COLO668 (cell line): ENCODE data around the gene NUDT8.
A peak's percentile ranks its signal among the peaks of the same experiment; 100 is the strongest.
"Not testable (repeated sequence)": the region's sequence is repeated elsewhere in the genome, so short reads cannot be mapped to it uniquely, and the experiment has no call there.

Experiments used
- DNase-seq: peaks from one replicate; lab custom pipeline; 2025; ENCODE audit not compliant: unreplicated experiment; lab: John Stamatoyannopoulos, UW

Gene NUDT8

DNA sequence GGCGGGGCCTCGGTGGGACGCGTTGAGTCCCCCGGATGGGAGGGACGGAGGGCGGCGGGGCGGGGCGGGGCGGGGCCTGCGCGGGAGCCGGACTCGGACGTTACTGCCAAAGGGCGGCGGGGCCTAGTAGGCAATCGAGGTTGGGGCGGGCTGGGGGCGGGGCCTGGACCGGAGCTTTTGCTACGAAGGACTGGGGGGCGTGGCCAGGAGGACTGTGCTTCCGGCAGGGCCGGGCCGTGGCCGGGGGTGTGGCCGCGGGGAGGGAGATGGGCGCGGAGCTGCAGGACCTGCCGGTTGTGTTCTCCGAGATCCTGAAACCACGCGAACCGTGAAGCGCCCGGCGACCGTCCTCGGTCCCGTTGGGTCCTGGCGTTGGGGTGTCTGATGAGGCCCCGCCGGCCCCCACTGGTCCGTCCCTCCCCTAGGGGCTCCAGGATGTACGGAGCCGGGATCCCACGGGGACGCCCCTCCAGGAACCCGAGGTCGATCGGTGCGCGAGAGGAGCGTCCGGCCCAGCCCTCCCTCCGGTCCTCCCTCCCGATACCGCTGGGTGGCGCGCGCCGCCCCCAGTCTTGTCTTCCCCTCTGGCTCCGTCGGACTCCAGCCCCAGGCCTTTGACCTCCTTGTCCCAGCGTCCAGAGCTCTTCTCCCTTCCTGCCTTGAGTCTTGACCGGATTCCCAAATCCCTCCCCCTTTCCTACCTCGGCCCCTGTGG is 648 bp upstream of the NUDT8 start:
- DNase-seq, result peak; percentile 98

DNA sequence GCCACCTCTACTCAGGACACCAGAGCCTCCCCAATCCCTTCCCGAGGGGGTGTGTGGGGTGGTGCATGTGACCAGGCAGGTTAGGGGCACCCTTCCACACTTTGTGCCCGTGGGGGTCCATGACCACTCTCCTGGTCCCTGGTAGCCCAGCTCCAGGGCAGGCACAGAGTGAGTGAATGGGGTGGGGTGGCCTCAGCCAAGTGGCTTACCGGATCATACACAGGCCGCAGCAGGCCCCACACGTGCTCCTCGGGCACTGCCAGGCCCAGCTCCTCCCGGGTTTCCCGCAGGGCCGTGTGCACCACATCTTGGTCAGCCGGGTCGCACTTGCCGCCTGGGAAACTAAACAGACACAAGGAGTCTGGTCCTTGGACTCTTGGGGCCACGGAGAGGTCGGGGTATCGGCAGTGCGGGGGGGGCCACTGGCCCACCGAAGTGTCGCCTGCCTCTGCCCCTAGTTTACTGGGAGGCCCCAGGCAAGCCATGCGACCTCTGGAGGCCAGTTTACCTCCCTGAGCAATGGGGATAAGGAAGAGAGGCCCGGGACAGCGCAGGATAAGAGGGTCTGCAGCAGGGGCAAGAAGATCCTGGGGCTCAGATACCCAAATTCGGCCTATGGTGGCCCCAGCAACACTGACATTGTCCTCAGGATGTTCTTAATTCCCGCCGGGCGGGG is 889 bp downstream of the NUDT8 start:
- no peak for DNase-seq

DNA sequence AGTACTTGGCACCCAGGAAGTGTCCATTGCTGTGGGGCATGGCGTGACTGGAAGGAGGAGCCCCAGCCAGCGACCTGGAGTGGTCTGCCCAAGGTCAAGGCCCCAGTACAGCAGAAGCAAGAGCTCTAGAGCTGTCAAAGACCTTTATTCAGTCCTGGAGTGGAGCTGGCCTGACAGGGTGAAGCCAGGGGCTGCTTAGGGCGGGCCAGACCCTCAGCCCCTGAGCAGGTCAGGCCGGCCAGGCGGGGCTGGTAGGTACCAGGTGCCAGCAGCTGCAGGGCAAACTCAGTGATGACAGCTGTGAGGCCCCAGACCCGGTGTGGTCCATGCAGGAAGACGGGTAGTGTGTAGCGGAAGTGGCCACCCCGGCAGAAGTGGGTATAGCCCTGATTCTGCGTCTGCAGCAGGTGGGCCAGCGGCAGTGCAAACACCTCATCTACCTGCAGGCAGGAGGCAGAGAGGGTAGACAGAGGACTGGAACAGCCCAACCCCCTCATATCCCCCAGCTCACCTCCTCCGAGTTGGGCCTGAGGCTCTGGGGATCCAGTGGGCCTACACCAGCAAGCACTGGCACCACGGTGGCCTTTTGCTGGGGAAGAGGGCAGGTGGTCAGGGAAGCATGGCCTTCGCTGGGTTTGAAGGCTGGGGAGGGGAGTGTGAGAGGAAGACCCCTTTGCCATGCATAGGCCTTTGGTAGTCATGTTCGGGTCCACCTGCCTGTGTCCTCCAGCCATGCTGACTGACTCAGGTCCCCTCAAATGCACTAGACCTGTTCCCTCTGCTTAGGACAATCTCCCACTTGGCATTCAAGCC is 1.7 kb downstream of the NUDT8 start:
- peak; percentile 19 for DNase-seq

DNA sequence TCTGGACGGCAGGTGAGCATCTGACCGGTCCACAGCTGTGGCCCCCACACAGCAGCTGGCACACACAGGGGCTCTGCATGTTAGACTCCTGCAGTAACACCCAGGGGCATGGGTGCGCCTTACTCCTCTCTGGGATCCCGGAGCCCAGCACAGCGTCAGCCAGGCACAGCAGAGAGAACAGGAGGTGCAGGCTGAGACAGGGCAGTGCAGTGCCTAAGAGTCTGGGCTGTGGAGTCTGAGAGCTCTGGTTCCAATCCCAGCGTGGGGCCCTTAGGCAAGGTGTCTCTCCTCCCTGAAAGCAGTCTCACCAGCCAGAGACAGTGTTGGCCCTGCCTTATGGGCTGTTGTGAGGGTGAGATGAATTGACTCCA is 2.3 kb downstream of the NUDT8 start:
- no peak for DNase-seq

DNA sequence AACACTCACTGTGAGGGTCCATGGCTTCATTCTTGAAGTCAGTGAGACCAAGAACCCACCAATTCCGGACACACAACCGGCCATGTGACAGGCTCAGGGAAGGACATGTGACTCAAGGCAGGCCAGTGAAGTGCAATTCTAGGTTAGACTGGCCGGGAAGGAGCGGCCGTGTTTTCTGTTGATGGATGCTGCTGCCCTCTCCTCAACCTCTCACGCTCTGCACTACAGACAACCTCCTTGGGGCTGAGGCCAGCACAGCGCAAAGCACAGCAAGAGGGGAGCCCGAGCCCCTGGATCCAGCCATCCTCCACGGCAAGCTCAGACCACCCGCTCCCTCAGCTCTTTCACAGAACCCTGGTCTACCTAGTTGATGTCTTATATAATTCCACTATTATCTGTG is 2.8 kb downstream of the NUDT8 start:
- DNase-seq, result no peak

DNA sequence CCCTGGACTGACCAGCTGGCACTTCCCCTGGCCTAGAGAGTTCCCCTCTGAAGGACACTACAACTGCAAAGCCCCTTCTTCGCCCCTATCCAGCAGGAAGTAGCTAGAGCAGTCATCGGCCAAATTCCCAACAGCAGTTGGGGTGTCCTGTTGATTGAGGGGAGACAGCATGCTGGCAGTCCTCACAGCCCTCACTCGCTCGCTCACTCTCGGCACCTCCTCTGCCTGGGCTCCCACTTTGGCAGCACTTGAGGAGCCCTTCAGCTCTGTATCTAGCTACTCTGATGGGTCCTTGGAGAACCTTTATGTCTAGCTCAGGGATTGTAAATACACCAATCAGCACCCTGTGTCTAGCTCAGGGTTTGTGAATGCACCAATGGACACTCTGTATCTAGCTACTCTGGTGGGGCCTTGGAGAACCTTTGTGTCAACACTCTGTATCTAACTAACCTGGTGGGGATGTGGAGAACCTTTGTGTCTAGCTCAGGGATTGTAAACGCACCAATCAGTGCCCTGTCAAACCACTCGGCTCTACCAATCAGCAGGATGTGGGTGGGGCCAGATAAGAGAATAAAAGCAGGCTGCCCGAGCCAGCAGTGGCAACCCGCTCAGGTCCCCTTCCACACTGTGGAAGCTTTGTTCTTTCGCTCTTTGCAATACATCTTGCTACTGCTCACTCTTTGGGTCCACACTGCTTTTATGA is 3.5 kb downstream of the NUDT8 start:
- not testable (repeated sequence) for DNase-seq

DNA sequence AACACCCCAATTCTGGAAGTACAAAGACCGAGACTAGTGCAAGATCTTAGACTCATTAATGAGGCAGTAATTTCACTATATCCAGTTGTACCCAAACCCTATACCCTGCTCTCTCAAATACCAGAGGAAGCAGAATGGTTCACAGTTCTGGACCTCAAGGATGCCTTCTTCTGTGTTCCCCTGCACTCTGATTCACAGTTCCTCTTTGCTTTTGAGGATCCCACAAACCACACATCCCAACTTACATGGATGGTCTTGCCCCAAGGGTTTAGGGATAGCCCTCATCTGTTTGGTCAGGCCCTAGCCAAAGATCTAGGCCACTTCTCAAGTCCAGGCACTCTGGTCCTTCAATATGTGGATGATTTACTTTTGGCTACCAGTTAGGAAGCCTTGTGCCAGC is 5.9 kb downstream of the NUDT8 start:
- DNase-seq, result not testable (repeated sequence)

DNA sequence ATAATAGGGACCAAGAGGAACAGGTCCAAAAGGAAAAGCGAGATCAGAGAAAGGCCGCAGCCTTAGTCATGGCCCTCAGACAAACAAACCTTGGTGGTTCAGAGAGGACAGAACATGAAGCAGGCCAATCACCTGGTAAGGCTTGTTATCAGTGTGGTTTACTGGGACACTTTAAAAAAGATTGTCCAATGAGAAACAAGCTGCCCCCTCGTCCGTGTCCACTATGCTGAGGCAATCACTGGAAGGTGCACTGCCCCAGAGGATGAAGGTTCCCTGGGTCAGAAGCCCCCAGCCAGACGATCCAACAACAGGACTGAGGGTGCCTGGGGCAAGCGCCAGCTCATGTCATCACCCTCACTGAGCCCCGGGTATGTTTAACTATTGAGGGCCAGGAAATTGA is 6.8 kb downstream of the NUDT8 start:
- not testable (repeated sequence) for DNase-seq

DNA sequence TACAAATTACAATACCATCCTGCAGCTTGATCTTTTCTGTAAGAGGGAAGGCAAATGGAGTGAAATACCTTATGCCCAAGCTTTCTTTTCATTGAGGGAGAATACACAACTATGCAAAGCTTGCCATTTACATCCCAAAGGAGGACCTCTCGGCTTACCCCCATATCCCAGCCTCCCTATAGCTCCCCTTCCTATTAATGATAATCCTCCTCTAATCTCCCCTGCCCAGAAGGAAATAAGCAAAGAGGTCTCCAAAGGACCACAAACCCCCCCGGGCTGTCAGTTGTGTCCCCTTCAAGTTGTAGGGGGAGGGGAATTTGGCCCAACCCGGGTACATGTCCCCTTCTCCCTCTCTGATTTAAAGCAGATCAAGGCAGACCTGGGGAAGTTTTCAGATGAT is 7.8 kb downstream of the NUDT8 start:
- DNase-seq, result not testable (repeated sequence)

DNA sequence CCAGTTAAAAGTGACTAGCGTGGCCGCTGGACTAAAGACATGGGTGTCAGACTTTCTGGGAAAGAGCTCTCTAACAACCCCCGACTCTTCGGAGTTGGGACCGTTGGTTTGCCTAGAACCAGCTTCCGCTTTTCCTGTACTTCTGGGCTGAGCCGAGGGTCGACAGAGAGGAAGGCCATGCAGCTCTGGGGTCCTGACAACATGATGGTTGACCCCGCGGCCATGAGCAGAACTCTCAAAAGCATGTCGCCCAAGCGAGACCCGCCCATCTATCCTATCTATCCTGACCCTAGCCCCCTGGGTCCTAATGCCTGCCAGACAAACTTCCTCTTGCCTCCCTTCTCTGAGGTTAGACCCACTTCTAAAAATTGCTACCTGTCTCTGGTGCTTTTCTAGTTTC is 9.1 kb downstream of the NUDT8 start:
- DNase-seq, result not testable (repeated sequence)

DNA sequence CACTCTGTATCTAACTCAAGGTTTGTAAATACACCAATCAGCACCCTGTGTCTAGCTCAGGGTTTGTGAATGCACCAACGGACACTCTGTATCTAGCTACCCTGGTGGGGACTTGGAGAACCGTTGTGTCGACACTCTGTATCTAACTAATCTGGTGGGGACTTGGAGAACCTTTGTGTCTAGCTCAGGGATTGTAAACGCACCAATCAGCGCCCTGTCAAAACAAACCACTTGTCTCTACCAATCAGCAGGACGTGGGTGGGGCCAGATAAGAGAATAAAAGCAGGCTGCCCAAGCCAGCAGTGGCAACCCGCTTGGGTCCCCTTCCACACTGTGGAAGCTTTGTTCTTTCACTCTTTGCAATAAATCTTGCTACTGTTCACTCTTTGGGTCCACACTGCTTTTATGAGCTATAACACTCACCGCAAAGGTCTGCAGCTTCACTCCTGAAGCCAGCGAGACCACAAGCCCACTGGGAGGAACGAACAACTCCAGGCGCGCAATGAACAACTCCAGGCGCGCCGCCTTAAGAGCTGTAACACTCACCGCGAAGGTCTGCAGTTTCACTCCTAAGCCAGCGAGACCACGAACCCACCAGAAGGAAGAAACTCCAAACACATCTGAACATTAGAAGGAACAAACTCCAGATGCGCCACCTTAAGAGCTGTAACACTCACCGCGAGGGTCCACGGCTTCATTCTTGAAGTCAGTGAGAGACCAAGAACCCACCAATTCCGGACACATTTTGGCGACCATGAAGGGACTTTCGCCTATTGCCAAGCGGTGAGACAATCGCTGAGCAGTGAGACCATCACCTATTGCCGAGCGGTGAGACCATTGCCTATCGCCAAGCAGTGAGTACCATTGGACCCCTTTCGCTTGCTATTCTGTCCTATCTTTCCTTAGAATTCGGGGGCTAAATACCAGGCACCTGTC is 9.8 kb downstream of the NUDT8 start:
- DNase-seq, result not testable (repeated sequence)

DNA sequence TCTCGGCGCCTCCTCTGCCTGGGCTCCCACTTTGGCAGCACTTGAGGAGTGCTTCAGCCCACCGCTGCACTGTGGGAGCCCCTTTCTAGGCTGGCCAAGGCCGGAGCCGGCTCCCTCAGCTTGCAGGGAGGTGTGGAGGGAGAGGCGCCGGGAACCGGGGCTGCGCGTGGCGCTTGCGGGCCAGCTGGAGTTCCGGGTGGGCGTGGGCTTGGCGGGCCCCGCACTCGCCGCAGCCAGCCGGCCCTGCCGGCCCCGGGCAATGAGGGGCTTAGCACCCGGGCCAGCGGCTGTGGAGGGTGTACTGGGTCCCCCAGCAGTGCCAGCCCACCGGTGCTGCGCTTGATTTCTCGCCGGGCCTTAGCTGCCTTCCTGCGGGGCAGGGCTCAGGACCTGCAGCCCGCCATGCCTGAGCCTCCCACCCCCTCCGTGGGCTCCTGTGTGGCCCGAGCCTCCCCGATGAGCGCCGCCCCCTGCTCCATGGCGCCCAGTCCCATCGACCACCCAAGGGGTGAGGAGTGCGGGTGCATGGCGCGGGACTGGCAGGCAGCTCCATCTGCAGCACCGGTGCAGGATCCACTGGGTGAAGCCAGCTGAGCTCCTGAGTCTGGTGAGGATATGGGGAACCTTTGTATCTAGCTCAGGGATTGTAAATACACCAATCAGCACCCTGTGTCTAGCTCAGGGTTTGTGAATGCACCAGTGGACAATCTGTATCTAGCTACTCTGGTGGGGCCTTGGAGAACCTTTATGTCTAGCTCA is 10.7 kb downstream of the NUDT8 start:
- not testable (repeated sequence) for DNase-seq

DNA sequence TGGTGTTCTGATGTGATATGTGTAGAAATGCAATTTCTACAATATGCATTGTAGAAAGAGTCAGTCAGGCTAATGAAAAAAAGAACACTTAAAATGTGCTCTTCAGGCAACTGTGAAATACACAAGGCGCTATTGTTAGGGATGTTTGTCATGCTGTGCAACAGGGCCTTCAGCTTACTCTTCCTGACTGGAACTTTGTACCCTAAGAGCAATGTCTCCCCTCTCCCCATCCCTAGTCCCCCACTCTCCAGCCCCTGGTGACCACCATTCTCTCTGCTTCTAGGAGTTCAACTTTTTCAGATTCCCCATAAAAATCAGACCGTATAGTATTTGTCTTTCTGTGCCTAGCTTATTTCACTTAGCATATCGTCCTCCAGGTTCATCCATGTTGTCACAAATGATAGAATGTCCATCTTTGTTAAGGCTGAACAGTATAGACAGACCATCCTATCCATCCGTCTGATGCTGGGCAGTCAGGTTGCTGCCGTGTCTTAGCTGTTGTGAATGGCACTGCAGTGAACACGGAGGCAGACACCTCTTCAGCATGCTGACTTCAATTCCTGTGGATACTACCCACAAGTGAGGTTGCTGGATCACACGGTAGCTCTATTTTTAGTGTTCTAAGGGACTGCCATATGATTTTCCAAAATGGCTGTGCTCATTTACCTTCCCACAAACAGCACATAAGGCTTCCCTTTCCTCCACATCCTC is 12.3 kb downstream of the NUDT8 start:
- no peak for DNase-seq

DNA sequence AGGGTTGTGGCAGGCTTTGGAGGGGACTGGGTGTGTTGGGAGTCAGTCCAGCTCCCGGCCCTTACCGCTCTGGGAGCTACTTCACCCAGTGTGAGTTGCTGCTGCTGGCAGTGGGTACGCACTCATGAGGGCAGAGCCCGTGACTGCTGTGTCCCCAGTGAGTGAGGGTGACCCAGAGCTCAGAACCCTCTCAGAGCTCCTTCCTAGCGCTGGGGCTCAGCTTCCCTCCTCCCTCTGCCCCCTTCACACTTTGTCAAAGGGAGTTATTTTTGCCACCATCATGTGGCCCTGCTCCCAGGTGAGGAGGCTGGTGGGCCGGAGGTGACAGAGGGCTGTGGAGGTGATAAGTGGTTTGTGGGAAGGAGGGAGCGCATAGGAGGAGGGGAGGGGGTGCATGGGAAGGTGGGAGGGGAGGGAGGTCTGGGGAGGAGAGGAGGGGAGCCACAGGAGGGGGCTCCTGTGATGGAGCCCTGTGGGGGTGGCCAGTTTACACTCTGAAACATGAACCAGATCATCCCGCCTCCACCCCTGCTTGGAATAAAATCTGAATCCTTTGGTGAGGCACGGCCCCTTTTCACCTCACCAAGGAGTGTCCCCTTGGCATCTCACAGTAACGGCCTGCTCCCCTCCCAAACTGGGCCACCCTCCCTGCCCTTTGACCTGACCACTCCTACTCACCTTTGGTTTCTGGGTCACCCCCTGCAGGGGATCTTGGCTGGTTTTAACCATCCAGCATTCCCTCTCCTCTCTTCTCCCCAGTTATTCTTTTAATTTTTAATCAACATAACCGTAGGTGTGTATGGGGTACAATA is 13.1 kb downstream of the NUDT8 start:
- DNase-seq, result no peak

DNA sequence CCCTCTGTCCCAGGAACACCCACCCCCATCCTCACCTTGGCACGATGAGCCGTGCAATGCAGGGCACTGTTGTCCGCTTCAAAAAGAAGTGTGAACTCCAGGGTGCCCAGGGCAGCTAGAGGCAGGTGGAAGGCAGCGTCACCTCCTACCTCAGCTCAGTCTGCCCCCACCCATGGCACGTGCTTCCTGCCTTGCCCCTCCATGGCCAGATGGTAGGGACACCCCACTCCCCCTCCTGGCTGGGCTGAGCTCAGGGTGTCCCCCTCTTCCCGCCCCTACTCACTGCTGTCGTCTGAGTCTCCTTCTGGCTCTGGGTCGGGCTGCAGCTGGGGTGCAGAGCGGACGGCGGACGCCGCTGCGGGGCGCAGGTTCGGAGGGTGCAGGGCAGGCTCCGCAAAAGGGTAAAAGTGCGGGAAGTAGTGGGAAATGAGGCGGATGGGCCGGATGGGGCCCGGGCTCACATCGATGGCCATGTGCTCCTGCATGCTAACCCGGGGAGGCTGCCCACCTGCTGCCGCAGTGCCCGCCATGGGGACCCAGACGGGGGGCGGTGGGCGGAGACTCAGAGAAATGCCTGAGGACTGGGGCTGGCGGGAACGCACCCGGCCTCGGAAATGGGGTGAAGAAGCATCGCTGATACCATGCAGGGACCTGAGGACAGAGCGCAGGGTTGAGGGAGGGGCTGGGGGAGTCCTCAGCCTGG is 13.9 kb downstream of the NUDT8 start:
- no peak for DNase-seq

DNA sequence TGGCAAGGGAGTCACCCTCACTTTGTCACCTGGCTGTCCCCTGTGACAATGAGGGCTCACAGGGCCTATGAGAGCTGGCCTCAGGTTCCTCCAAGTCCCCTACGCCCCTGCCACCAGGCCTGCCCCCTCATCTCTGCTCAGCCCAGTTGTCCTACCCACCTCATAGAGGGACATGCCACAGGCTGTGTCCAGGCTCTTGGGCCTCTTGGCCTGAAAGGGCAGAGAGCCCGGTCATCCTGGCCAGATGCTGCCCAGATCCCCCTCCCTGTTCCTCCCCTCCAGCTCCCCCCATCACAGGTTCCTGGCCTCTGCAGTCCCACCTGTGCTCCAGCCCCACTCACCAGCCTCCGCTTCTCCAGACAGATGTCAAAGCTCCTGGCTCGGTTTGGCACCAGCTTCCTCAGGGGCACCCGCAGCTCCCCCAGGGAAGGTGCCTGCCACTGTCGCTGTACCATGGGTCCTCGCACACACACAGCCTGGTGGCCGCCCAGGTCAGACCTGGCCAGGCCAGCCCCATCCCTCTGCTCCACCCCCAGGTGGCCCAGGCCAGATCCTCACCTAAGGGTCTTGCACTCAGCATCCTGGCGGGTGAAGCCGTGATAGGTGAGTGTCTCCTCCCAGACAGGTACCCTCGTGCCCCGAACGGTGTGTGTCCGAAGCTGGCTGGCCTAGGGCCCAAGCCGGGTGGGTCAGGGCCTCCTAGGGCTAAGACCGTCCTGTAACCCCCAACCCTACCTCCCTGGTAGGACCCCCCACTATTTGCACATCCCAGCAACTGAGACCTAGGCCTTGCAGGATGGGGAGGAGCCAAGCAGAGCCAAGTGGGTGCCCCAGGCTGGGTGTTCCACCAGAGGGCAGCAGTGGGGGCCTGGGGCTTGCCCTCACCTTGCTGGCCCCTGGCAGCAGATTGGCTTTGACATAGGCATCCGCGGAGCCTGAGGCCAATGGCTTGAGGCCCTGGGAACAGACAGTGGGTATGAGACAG is 14.7 kb downstream of the NUDT8 start:
- peak; percentile 58 for DNase-seq
